WERI-Rb-1 (cell line): ENCODE measurements around the gene EID2.
A peak's percentile ranks its signal among the peaks of the same experiment; 100 is the strongest.

Experiments used
- DNase-seq: peaks from one replicate; pipeline ENCODE4 v3.0.0-alpha.2; 2020
- H3K27ac ChIP-seq: fragments of 250-450 bp; sonication (Bioruptor Pico); 2 replicates; pipeline ENCODE4 v1.5.1; 2020; ENCODE audit warnings: mild to moderate bottlenecking, moderate library complexity
- H3K27me3 ChIP-seq: fragments of 250-450 bp; sonication (Bioruptor Pico); 2 replicates; pipeline ENCODE4 v1.5.1; 2021; ENCODE audit warnings: mild to moderate bottlenecking, low read depth, moderate library complexity; ENCODE audit not compliant: insufficient read depth, severe bottlenecking
- H3K36me3 ChIP-seq: fragments of 250-450 bp; sonication (Bioruptor Pico); 2 replicates; pipeline ENCODE4 v1.5.1; 2020; ENCODE audit warnings: mild to moderate bottlenecking, moderate library complexity
- H3K4me3 ChIP-seq: 2 replicates; pipeline ENCODE4 v1.5.1; 2011; ENCODE audit warnings: low read depth, mild to moderate bottlenecking, control low read depth, low read length
- H3K9me3 ChIP-seq: fragments of 250-450 bp; sonication (Bioruptor Pico); 2 replicates; pipeline ENCODE4 v1.5.1; 2021; ENCODE audit warnings: mild to moderate bottlenecking, moderate library complexity; ENCODE audit not compliant: severe bottlenecking
- CTCF ChIP-seq: IDR thresholded peaks from 2 replicates; pipeline ENCODE4 v1.5.1; 2011; ENCODE audit warnings: low read depth, mild to moderate bottlenecking, control low read depth, inconsistent platforms, low read length

Gene EID2

GRCh38 chr19:39533003-39533512 is 6.9 kb downstream of the EID2 start:
- Histone ChIP-seq H3K27me3 (no peaks in the 10 kb centered on the region), H3K36me3 (peaks cover 6% of the 10 kb centered on the region), H3K27ac (no peak overlapping the region), H3K4me3 (peak overlapping the region; percentile 86), H3K9me3 (no peaks in the 10 kb centered on the region)
- no peak for DNase-seq
- TF ChIP-seq CTCF, result no peak

- peak; percentile 93 for DNase-seq
- no peaks in the 10 kb centered on the region for H3K27me3 ChIP-seq
- peak within 1 kb of the TSS; percentile 71 for H3K27ac ChIP-seq
- no peaks in the 10 kb centered on the region for H3K9me3 ChIP-seq
- H3K36me3 ChIP-seq, result peaks cover 6% of the 10 kb centered on the region
- H3K4me3 ChIP-seq, result peak within 1 kb of the TSS; percentile 86
- TF ChIP-seq CTCF, result peak; percentile 94
These were observed 7.5 kb downstream of the EID2 start, which contains the start of gene EID2B for GRCh38 chr19:39532233-39533002. TSS of gene EID2B (minus strand) at chr19:39532852. CDS start at chr19:39532802, 50 bp downstream.

DNA sequence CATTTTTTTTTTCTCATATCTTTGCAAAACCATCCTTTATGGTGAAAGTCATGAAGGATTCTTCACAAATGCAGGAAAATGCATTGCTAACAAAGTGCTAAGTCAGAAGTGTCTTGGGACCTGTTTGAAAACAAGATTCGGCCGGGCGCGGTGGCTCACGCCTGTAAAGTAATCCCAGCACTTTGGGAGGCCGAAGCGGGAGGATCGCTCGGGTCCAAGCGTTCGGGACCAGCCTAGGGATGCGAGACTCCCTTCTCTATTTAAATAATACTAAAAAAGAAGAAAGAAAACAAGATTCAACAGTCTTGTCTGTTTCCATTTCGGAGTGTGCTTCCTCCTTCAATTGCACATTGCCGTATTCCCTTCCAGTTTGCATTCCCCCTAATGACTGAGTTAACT is 8.1 kb downstream of the EID2 start:
- no peaks in the 10 kb centered on the region for H3K27me3 ChIP-seq
- H3K9me3 ChIP-seq, result no peaks in the 10 kb centered on the region
- peaks cover 6% of the 10 kb centered on the region for H3K36me3 ChIP-seq
- DNase-seq, result no peak
- H3K27ac ChIP-seq, result peak overlapping the region; percentile 71
- no peak for TF ChIP-seq CTCF
- peak overlapping the region; percentile 86 for H3K4me3 ChIP-seq

GRCh38 chr19:39525205-39525604 is 14.8 kb downstream of the EID2 start:
- no peaks in the 10 kb centered on the region for H3K9me3 ChIP-seq
- H3K27ac ChIP-seq, result no peak overlapping the region; the same call in 1 of the 2 replicates
- no peak overlapping the region for H3K4me3 ChIP-seq
- DNase-seq, result no peak
- no peaks in the 10 kb centered on the region for H3K27me3 ChIP-seq
- TF ChIP-seq CTCF, result no peak
- H3K36me3 ChIP-seq, result peaks cover 6% of the 10 kb centered on the region

DNA sequence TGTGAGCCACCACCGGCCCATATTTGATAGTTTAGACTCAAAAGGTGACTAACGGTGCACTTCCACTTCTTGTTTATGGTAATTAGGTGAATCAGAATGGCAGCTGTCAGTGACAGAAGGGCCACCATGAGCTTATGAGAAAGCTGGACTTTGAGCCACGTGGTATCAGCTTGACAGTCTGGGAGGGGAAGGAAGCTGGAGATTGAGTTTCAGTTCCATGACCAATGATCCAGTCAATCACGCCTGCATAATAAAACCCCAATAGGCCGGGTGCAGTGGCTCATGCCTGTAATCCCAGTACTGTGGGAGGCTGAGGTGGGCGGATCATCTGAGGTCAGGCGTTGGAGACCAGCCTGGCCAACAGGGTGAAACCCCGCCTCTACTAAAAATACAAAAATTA is 15.5 kb downstream of the EID2 start:
- Histone ChIP-seq H3K27ac (no peak overlapping the region; the same call in 1 of the 2 replicates), H3K27me3 (no peaks in the 10 kb centered on the region), H3K4me3 (no peak overlapping the region), H3K9me3 (no peaks in the 10 kb centered on the region), H3K36me3 (peaks cover 2% of the 10 kb centered on the region)
- no peak for TF ChIP-seq CTCF
- DNase-seq, result peak; percentile 76
